Esophagus (tissue), 2 donors: Measurements from ENCODE around the gene MYOD1. TPM values are rescaled to one million over a fixed set of nuclear protein-coding genes. Genes with fewer than 3 reads are reported as not detected.

Experiments used
- H3K27ac ChIP-seq, 2 donors: one replicate each; pipeline ENCODE4 v1.5.1; 2013; ENCODE audit warnings: low read depth in 2 of 2, mild to moderate bottlenecking in 2 of 2, inconsistent platforms in 1 of 2, low read length in 1 of 2, moderate library complexity in 1 of 2
- H3K27me3 ChIP-seq, 2 donors: one replicate each; pipeline ENCODE4 v1.6.1; 2013; ENCODE audit warnings: low read length in 2 of 2, control low read depth in 1 of 2, mild to moderate bottlenecking in 1 of 2; ENCODE audit not compliant: insufficient read depth in 2 of 2, control insufficient read depth in 1 of 2
- H3K36me3 ChIP-seq, 2 donors: one replicate each; pipeline ENCODE4 v1.6.1; 2013; ENCODE audit warnings: low read length in 1 of 2; ENCODE audit not compliant: control insufficient read depth in 2 of 2, insufficient read depth in 2 of 2
- H3K4me1 ChIP-seq, 2 donors: one replicate each; pipeline ENCODE4 v1.6.1; 2013; ENCODE audit warnings: low read length in 1 of 2; ENCODE audit not compliant: control insufficient read depth in 2 of 2, insufficient read depth in 2 of 2
- H3K4me3 ChIP-seq, 2 donors: one replicate each; pipeline ENCODE4 v1.5.1; 2013; ENCODE audit warnings: low read length in 2 of 2, mild to moderate bottlenecking in 2 of 2, low read depth in 1 of 2, moderate library complexity in 1 of 2
- H3K9me3 ChIP-seq, 2 donors: one replicate each; pipeline ENCODE4 v1.6.1; 2013; ENCODE audit warnings: mild to moderate bottlenecking in 2 of 2, low read depth in 1 of 2, low read length in 1 of 2, moderate library complexity in 1 of 2; ENCODE audit not compliant: control insufficient read depth in 2 of 2, insufficient read depth in 1 of 2
- WGBS, 2 donors: extraction: QIAGEN DNeasy Blood & Tissue Kit; methylation state at CpG; one replicate each; pipeline ENCODE4 v1.1.7; 2013; 5-methylcytosine and 5-hydroxymethylcytosine counted together
- polyA plus RNA-seq, 2 donors: library from polyadenylated mRNA; stranded (reverse); fragments of 200-250 nt; gene quantifications; one replicate each; pipeline ENCODE4 v1.2.3, GENCODE V29; 2013
- donor health status: healthy with polysubstance abuse.
- donor health status: Bipolar disorder and iron deficiency.

The MYOD1 gene
- polyA plus RNA-seq, 2 donors: not detected

- no peaks in the 10 kb centered on the region for H3K27me3 ChIP-seq
- H3K9me3 ChIP-seq: no peaks in the 10 kb centered on the region
- 77 to 80% methylated on average over 19 of the region's 19 CpGs for WGBS, 2 donors
- no peak overlapping the region for H3K27ac ChIP-seq
- H3K4me3 ChIP-seq: no peak overlapping the region
- H3K4me1 ChIP-seq: peaks cover 0 to 2% of the 10 kb centered on the region in 2 donors
- H3K36me3 ChIP-seq: no peaks in the 10 kb centered on the region
Observed at GRCh38 chr11:17747131-17747955, 28.0 kb downstream of the MYOD1 start.

GRCh38 chr11:17748044-17748443 lies 28.7 kb downstream of the MYOD1 start:
- H3K4me3 ChIP-seq: no peak overlapping the region
- peaks cover 0 to 2% of the 10 kb centered on the region in 2 donors for H3K4me1 ChIP-seq
- no peak overlapping the region for H3K27ac ChIP-seq
- H3K27me3 ChIP-seq: no peaks in the 10 kb centered on the region
- H3K9me3 ChIP-seq: no peaks in the 10 kb centered on the region
- 84 to 89% methylated on average over 8 of the region's 8 CpGs for WGBS, 2 donors
- H3K36me3 ChIP-seq: no peaks in the 10 kb centered on the region

- WGBS, 2 donors: 78 to 79% methylated on average over 19 of the region's 19 CpGs
- Histone ChIP-seq H3K9me3 (no peaks in the 10 kb centered on the region), H3K36me3 (no peaks in the 10 kb centered on the region), H3K27ac (no peak overlapping the region), H3K4me3 (no peak overlapping the region), H3K27me3 (no peaks in the 10 kb centered on the region), H3K4me1 (peaks cover 0 to 2% of the 10 kb centered on the region in 2 donors)
Observed at GRCh38 chr11:17748761-17749721, 29.7 kb downstream of the MYOD1 start.

- no peaks in the 10 kb centered on the region for H3K4me1 ChIP-seq
- H3K27me3 ChIP-seq: no peaks in the 10 kb centered on the region
- no peaks in the 10 kb centered on the region for H3K9me3 ChIP-seq
- 62 to 69% methylated on average over 13 of the region's 13 CpGs for WGBS, 2 donors
- H3K4me3 ChIP-seq: no peak overlapping the region
- no peaks in the 10 kb centered on the region for H3K36me3 ChIP-seq
- no peak overlapping the region for H3K27ac ChIP-seq
Observed at GRCh38 chr11:17750013-17750800, 30.8 kb downstream of the MYOD1 start.

DNA sequence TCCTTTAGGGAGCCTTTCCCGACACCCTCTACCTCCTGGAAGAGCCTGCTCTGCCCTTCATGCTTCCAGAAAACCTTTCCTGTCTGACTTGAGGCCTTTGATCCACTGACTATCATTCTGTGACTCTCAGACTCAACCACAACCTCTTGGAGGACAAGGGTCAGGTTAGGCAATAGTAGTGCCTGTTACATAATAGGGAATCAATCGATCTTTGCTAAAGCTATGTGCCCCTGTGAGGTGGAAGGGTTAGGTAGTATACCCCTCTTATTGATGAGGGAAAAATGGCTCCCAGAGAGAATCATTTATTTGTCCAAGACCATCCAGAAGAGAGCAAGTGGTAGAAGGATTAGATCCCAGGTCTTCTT lies 31.4 kb downstream of the MYOD1 start:
- no peak overlapping the region for H3K4me3 ChIP-seq
- no peaks in the 10 kb centered on the region for H3K9me3 ChIP-seq
- WGBS, 2 donors: 62 to 76% methylated on average over 2 of the region's 2 CpGs
- H3K27me3 ChIP-seq: no peaks in the 10 kb centered on the region
- no peaks in the 10 kb centered on the region for H3K36me3 ChIP-seq
- H3K27ac ChIP-seq: no peak overlapping the region
- H3K4me1 ChIP-seq: no peaks in the 10 kb centered on the region

GRCh38 chr11:17751558-17751957 lies 32.2 kb downstream of the MYOD1 start:
- no peaks in the 10 kb centered on the region for H3K27me3 ChIP-seq
- no peaks in the 10 kb centered on the region for H3K4me1 ChIP-seq
- no peaks in the 10 kb centered on the region for H3K9me3 ChIP-seq
- no peak overlapping the region for H3K4me3 ChIP-seq
- no peaks in the 10 kb centered on the region for H3K36me3 ChIP-seq
- no peak overlapping the region for H3K27ac ChIP-seq
- 62 to 69% methylated on average over 2 of the region's 2 CpGs for WGBS, 2 donors

DNA sequence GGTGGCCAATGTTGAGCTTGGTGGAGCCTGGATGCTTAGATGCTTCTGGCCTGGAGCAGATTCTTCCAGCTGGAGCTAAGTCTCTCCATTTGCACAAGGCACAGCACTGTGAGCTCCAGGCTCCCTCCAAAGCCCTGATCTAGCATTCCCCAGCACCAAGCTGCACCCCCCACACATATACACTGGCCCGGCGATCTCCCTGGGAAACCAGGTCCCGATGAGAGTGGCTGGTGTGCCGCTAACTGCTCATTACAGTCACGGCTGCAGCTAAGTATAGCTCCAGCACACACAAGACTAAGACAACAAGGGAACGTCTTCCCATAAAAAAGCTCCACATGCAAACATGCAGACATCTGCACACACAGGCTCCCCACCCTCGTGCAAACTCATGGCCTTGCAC lies 32.8 kb downstream of the MYOD1 start:
- WGBS, 2 donors: 59 to 73% methylated on average over 7 of the region's 7 CpGs
- Histone ChIP-seq H3K4me1 (no peaks in the 10 kb centered on the region), H3K27me3 (no peaks in the 10 kb centered on the region), H3K27ac (no peak overlapping the region), H3K9me3 (no peaks in the 10 kb centered on the region), H3K36me3 (no peaks in the 10 kb centered on the region), H3K4me3 (no peak overlapping the region)

GRCh38 chr11:17753153-17753552 lies 33.8 kb downstream of the MYOD1 start:
- no peaks in the 10 kb centered on the region for H3K36me3 ChIP-seq
- no peaks in the 10 kb centered on the region for H3K27me3 ChIP-seq
- 73 to 81% methylated on average over 5 of the region's 5 CpGs for WGBS, 2 donors
- no peaks in the 10 kb centered on the region for H3K9me3 ChIP-seq
- H3K4me1 ChIP-seq: no peaks in the 10 kb centered on the region
- no peak overlapping the region for H3K4me3 ChIP-seq
- H3K27ac ChIP-seq: no peak overlapping the region

GRCh38 chr11:17753641-17754040 lies 34.3 kb downstream of the MYOD1 start:
- Histone ChIP-seq H3K4me1 (no peaks in the 10 kb centered on the region), H3K4me3 (no peak overlapping the region), H3K27me3 (no peaks in the 10 kb centered on the region), H3K27ac (no peak overlapping the region), H3K36me3 (no peaks in the 10 kb centered on the region), H3K9me3 (no peaks in the 10 kb centered on the region)
- WGBS, 2 donors: 83 to 84% methylated on average over 10 of the region's 10 CpGs
